T-helper 2 cell treated with Interferon-gamma antibody and Interleukin-4, amounts not matched to agents 5 μg/mL and 100 μg/mL, for 36 hours (primary cell): ENCODE data around the gene CNKSR2.

Experiments used
- DNase-seq: peaks from one replicate; pipeline ENCODE4 v3.0.0; 2021; ENCODE audit warnings: low spot score
- H3K27ac Mint-ChIP-seq: one replicate; pipeline ENCODE4 v1.8.0; 2021; ENCODE audit warnings: mild to moderate bottlenecking, mixed read lengths
- H3K27me3 Mint-ChIP-seq: one replicate; pipeline ENCODE4 v1.8.0; 2021; ENCODE audit warnings: low read depth, mixed read lengths
- H3K36me3 Mint-ChIP-seq: one replicate; pipeline ENCODE4 v1.8.0; 2021; ENCODE audit warnings: low read depth, mixed read lengths
- H3K4me1 Mint-ChIP-seq: one replicate; pipeline ENCODE4 v1.8.0; 2021; ENCODE audit warnings: low read depth, mixed read lengths
- H3K4me3 Mint-ChIP-seq: one replicate; pipeline ENCODE4 v1.8.0; 2022; ENCODE audit warnings: mild to moderate bottlenecking, moderate library complexity, mixed read lengths
- H3K9me3 Mint-ChIP-seq: one replicate; pipeline ENCODE4 v1.8.0; 2021; ENCODE audit warnings: mixed read lengths

Gene CNKSR2

GRCh38 chrX:21374163-21374993, at the start of gene CNKSR2:
Gene CNKSR2 (plus strand): TSS chrX:21374418. CDS start chrX:21374898, 480 bp downstream.
- DNase-seq = peak; percentile 78
- peak within 1 kb of the TSS; percentile 82 for H3K27ac Mint-ChIP-seq
- H3K36me3 Mint-ChIP-seq = peaks cover 2% of the 10 kb centered on the region
- peaks cover 28% of the 10 kb centered on the region for H3K4me1 Mint-ChIP-seq
- no peaks in the 10 kb centered on the region for H3K9me3 Mint-ChIP-seq
- peak within 1 kb of the TSS; percentile 93 for H3K4me3 Mint-ChIP-seq
- peaks cover 4% of the 10 kb centered on the region for H3K27me3 Mint-ChIP-seq

GRCh38 chrX:21354725-21355124, 19.5 kb upstream of the CNKSR2 start:
- no peak overlapping the region for H3K4me3 Mint-ChIP-seq
- no peaks in the 10 kb centered on the region for H3K4me1 Mint-ChIP-seq
- H3K27me3 Mint-ChIP-seq = no peaks in the 10 kb centered on the region
- peaks cover 21% of the 10 kb centered on the region for H3K9me3 Mint-ChIP-seq
- no peak for DNase-seq
- H3K36me3 Mint-ChIP-seq = no peaks in the 10 kb centered on the region
- H3K27ac Mint-ChIP-seq = no peak overlapping the region

- H3K4me3 Mint-ChIP-seq = no peak overlapping the region
These were observed 18.4 kb upstream of the CNKSR2 start for GRCh38 chrX:21355831-21356230.

GRCh38 chrX:21369613-21370012, 4.6 kb upstream of the CNKSR2 start:
- peaks cover 2% of the 10 kb centered on the region for H3K36me3 Mint-ChIP-seq
- peaks cover 7% of the 10 kb centered on the region for H3K27me3 Mint-ChIP-seq
- H3K27ac Mint-ChIP-seq = no peak overlapping the region
- DNase-seq = no peak
- H3K4me1 Mint-ChIP-seq = peaks cover 12% of the 10 kb centered on the region
- H3K4me3 Mint-ChIP-seq = no peak overlapping the region
- no peaks in the 10 kb centered on the region for H3K9me3 Mint-ChIP-seq

More at GRCh38 chrX:21355831-21356230, 18.4 kb upstream of the CNKSR2 start:
- H3K36me3 Mint-ChIP-seq = no peaks in the 10 kb centered on the region
- no peaks in the 10 kb centered on the region for H3K27me3 Mint-ChIP-seq
- peaks cover 10% of the 10 kb centered on the region for H3K9me3 Mint-ChIP-seq
- no peaks in the 10 kb centered on the region for H3K4me1 Mint-ChIP-seq
- DNase-seq = no peak
- H3K27ac Mint-ChIP-seq = no peak overlapping the region

DNA sequence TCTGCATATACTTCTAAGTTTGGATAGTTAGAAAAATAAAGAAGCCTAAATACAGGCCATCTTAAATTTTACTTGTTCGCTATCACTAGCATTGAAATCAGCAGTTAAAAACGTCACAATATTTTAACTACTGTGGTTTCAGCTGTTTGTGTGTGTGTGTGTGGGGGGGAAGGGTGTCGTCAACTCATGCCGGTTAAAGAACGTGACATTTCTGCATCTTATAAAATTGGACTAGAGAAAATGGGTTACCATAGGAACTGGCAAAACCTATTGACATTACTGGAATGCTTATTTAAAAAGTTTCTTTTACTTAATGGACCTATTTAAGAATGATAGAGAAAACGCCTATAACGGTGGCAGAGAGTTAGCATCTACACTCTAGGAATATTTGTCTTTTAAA, 1.2 kb upstream of the CNKSR2 start:
- H3K9me3 Mint-ChIP-seq = no peaks in the 10 kb centered on the region
- H3K27me3 Mint-ChIP-seq = peaks cover 7% of the 10 kb centered on the region
- peak overlapping the region; percentile 61 for H3K4me3 Mint-ChIP-seq
- no peak overlapping the region for H3K27ac Mint-ChIP-seq
- H3K36me3 Mint-ChIP-seq = no peaks in the 10 kb centered on the region
- peaks cover 29% of the 10 kb centered on the region for H3K4me1 Mint-ChIP-seq
- DNase-seq = no peak

- Mint-ChIP-seq H3K36me3 (peaks cover 2% of the 10 kb centered on the region), H3K27me3 (peaks cover 4% of the 10 kb centered on the region), H3K4me3 (peak overlapping the region; percentile 76), H3K27ac (peak overlapping the region; percentile 65), H3K4me1 (peaks cover 27% of the 10 kb centered on the region), H3K9me3 (no peaks in the 10 kb centered on the region)
- no peak for DNase-seq
These were observed 518 bp upstream of the CNKSR2 start for GRCh38 chrX:21373637-21374162.

- Mint-ChIP-seq H3K36me3 (peaks cover 2% of the 10 kb centered on the region), H3K4me1 (peaks cover 33% of the 10 kb centered on the region), H3K9me3 (no peaks in the 10 kb centered on the region), H3K27me3 (peaks cover 4% of the 10 kb centered on the region), H3K4me3 (peak overlapping the region; percentile 93), H3K27ac (peak overlapping the region; percentile 82)
- peak; percentile 4 for DNase-seq
These were observed 933 bp downstream of the CNKSR2 start for GRCh38 chrX:21374994-21375707.

DNA sequence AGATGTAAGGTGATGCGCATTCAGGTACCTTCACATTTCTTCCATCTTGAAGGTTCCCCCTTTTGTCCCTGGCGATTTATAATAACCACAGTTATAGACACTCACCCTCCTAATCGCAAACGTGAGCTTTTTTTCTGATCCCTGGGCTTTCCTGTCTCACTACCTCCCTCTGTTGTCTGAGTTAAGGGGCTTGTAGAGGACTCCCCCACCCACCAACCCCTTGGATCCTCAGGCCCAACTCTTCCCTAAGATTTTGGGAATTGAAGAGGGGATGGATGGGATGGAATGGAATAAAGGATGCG, 1.4 kb downstream of the CNKSR2 start:
- Mint-ChIP-seq H3K36me3 (peaks cover 2% of the 10 kb centered on the region), H3K27me3 (peaks cover 4% of the 10 kb centered on the region), H3K27ac (peak overlapping the region; percentile 15), H3K4me1 (peaks cover 33% of the 10 kb centered on the region), H3K4me3 (peak overlapping the region; percentile 93), H3K9me3 (no peaks in the 10 kb centered on the region)
- DNase-seq = no peak

DNA sequence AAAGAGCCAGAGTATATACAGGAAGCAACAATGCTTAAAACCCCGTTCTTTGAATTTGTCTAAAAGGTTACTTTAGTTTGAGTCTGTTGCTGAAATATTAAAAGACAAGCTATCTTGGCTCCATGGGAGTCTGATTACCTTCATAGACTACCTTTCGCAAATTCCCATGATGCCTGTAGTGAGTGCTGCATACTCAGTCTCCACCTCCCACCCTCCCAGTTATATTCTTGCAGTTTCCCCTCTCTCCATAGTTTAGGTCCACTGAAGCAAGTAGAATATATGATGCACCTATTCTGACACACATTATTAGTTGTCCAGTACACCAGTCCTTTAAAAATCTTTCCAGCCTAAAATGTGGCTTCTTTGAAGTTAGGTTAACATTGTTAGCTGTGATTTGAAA, 2.4 kb downstream of the CNKSR2 start:
- peaks cover 2% of the 10 kb centered on the region for H3K27me3 Mint-ChIP-seq
- peak overlapping the region; percentile 93 for H3K4me3 Mint-ChIP-seq
- no peak overlapping the region for H3K27ac Mint-ChIP-seq
- no peak for DNase-seq
- no peaks in the 10 kb centered on the region for H3K9me3 Mint-ChIP-seq
- peaks cover 2% of the 10 kb centered on the region for H3K36me3 Mint-ChIP-seq
- H3K4me1 Mint-ChIP-seq = peaks cover 31% of the 10 kb centered on the region

DNA sequence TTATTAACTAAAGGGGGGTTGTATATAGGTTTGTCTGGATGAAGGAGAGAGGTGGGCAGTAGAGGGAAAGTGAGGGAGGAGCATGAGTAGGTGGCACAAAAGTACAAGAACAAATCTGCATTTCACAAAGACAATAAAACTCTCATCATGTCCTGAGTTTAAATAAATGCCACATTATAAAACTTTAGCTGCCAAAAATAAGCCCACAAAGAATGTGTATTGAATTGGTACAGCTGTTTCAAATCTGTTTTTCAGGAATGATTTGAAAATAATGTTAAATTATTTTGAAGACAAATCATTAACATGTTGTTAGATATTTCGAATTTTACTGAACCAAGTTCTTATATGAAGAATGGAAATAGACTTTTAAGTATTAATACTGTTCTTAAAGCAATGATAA, 5.8 kb downstream of the CNKSR2 start:
- peaks cover 33% of the 10 kb centered on the region for H3K4me1 Mint-ChIP-seq
- peaks cover 2% of the 10 kb centered on the region for H3K36me3 Mint-ChIP-seq
- no peak for DNase-seq
- no peak overlapping the region for H3K27ac Mint-ChIP-seq
- H3K9me3 Mint-ChIP-seq = no peaks in the 10 kb centered on the region
- no peak overlapping the region for H3K4me3 Mint-ChIP-seq
- H3K27me3 Mint-ChIP-seq = no peaks in the 10 kb centered on the region

GRCh38 chrX:21382715-21383114, 8.5 kb downstream of the CNKSR2 start:
- no peak overlapping the region for H3K27ac Mint-ChIP-seq
- no peak for DNase-seq
- H3K4me3 Mint-ChIP-seq = no peak overlapping the region
- H3K36me3 Mint-ChIP-seq = peaks cover 2% of the 10 kb centered on the region
- no peaks in the 10 kb centered on the region for H3K27me3 Mint-ChIP-seq
- H3K9me3 Mint-ChIP-seq = no peaks in the 10 kb centered on the region
- peaks cover 17% of the 10 kb centered on the region for H3K4me1 Mint-ChIP-seq

- DNase-seq = no peak
- H3K27me3 Mint-ChIP-seq = no peaks in the 10 kb centered on the region
- H3K27ac Mint-ChIP-seq = no peak overlapping the region
- peaks cover 15% of the 10 kb centered on the region for H3K4me1 Mint-ChIP-seq
- no peak overlapping the region for H3K4me3 Mint-ChIP-seq
- no peaks in the 10 kb centered on the region for H3K9me3 Mint-ChIP-seq
- H3K36me3 Mint-ChIP-seq = peaks cover 6% of the 10 kb centered on the region
These were observed 9.3 kb downstream of the CNKSR2 start for GRCh38 chrX:21383546-21383945.

DNA sequence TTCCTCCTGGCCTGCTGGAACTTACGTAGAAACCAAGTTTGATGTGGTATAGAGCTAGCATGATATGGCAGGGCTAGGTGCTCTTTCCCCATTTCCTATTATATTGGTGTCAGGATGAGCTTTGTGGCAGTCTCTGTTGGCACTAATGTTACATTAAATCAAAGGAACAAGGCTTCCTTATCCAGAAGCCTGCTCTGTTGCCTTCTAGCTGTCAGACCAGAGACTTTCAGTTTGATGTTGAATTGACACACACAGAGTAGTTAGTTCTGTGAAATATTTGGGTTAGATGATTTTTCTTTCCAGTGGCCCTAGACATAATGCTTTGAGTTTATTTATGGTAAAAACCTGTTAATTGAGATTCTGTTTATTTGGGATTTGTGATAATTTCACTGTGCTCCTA, 10.0 kb downstream of the CNKSR2 start:
- H3K27ac Mint-ChIP-seq = no peak overlapping the region
- DNase-seq = no peak
- no peaks in the 10 kb centered on the region for H3K9me3 Mint-ChIP-seq
- no peak overlapping the region for H3K4me3 Mint-ChIP-seq
- H3K36me3 Mint-ChIP-seq = peaks cover 5% of the 10 kb centered on the region
- peaks cover 8% of the 10 kb centered on the region for H3K4me1 Mint-ChIP-seq
- H3K27me3 Mint-ChIP-seq = no peaks in the 10 kb centered on the region

GRCh38 chrX:21394792-21395191, 20.6 kb downstream of the CNKSR2 start:
- Mint-ChIP-seq H3K36me3 (peaks cover 23% of the 10 kb centered on the region), H3K27ac (no peak overlapping the region), H3K9me3 (peaks cover 12% of the 10 kb centered on the region), H3K4me1 (peaks cover 7% of the 10 kb centered on the region), H3K4me3 (no peak overlapping the region), H3K27me3 (no peaks in the 10 kb centered on the region)
- DNase-seq = no peak
